Measurements from ENCODE around the gene ADCY9. TPM values are rescaled to one million over a fixed set of nuclear protein-coding genes. Genes with fewer than 3 reads are reported as not detected.

The ADCY9 gene
- total RNA-seq, 2 experiments from 2014 or later: 7.1 to 7.4 TPM

- H3K36me3 Mint-ChIP-seq (ENCODE audit: low read depth): no peaks in the 10 kb centered on the region
- no peaks in the 10 kb centered on the region for H3K9me3 Mint-ChIP-seq
- TF ChIP-seq CTCF (IDR thresholded peaks at IDR 0.05): no peak
Measured at GRCh38 chr16:4003166-4003565, 113.1 kb downstream of the ADCY9 start.

GRCh38 chr16:4002121-4002520, 114.1 kb downstream of the ADCY9 start:
- H3K4me3 Mint-ChIP-seq: no peak overlapping the region
- POLR2A ChIA-PET: interaction anchor here (0.6 to 1.3 kb wide), 2 partner anchors 10 to 15 kb away, joined by 3 read pairs; no protein-coding TSS in a partner anchor
- peaks cover 14% of the 10 kb centered on the region for H3K4me1 Mint-ChIP-seq (ENCODE audit: low read depth)
- DNase-seq (no peak), ATAC-seq (ENCODE audit: poor library complexity) (no peak)
- no peak for TF ChIP-seq CTCF (IDR thresholded peaks at IDR 0.05)
- CTCF ChIA-PET: no interaction called here
- Histone ChIP-seq H3K4me1 (ENCODE audit: insufficient read depth, low read length) (peaks cover 14% of the 10 kb centered on the region), H3K4me3 (ENCODE audit: low read length) (no peak overlapping the region), H3K27ac (ENCODE audit: low read depth in 1 of 2, low read length in 2 of 2) (no peak overlapping the region), H3K9me3 (ENCODE audit: control insufficient read depth in 1 of 2, insufficient read depth in 1 of 2, low read length in 2 of 2) (no peaks in the 10 kb centered on the region), H3K27me3 (ENCODE audit: control insufficient read depth in 1 of 2, insufficient read depth in 2 of 2, low read length in 2 of 2) (no peaks in the 10 kb centered on the region), H3K36me3 (ENCODE audit: insufficient read depth, low read length) (no peaks in the 10 kb centered on the region)
- H3K9me3 Mint-ChIP-seq: no peaks in the 10 kb centered on the region
- no peaks in the 10 kb centered on the region for H3K36me3 Mint-ChIP-seq (ENCODE audit: low read depth)
- intact Hi-C loops (cut with DNase I, micrococcal nuclease): no loop called here
- H3K27ac Mint-ChIP-seq: no peak overlapping the region
- no peaks in the 10 kb centered on the region for H3K27me3 Mint-ChIP-seq

More at GRCh38 chr16:4003166-4003565, 113.1 kb downstream of the ADCY9 start:
- Histone ChIP-seq H3K4me1 (ENCODE audit: insufficient read depth, low read length) (peaks cover 14% of the 10 kb centered on the region), H3K36me3 (ENCODE audit: insufficient read depth, low read length) (no peaks in the 10 kb centered on the region), H3K9me3 (ENCODE audit: control insufficient read depth in 1 of 2, insufficient read depth in 1 of 2, low read length in 2 of 2) (no peaks in the 10 kb centered on the region), H3K27me3 (ENCODE audit: control insufficient read depth in 1 of 2, insufficient read depth in 2 of 2, low read length in 2 of 2) (no peaks in the 10 kb centered on the region), H3K27ac (ENCODE audit: low read depth in 1 of 2, low read length in 2 of 2) (no peak overlapping the region), H3K4me3 (ENCODE audit: low read length) (no peak overlapping the region)
- ChIA-PET CTCF (no interaction called here), POLR2A (no interaction called here)
- Mint-ChIP-seq H3K27ac (no peak overlapping the region), H3K27me3 (no peaks in the 10 kb centered on the region), H3K4me1 (ENCODE audit: low read depth) (peaks cover 14% of the 10 kb centered on the region), H3K4me3 (no peak overlapping the region)
- ATAC-seq (ENCODE audit: poor library complexity): no peak
- intact Hi-C loops (cut with DNase I, micrococcal nuclease): no loop called here
- no peak for DNase-seq

GRCh38 chr16:3999479-4000325, 116.5 kb downstream of the ADCY9 start:
- intact Hi-C loops (cut with DNase I, micrococcal nuclease): no loop called here
- no peaks in the 10 kb centered on the region for H3K9me3 ChIP-seq (ENCODE audit: control insufficient read depth in 1 of 2, insufficient read depth in 1 of 2, low read length in 2 of 2)
- H3K27me3 Mint-ChIP-seq: no peaks in the 10 kb centered on the region
- CTCF ChIA-PET: no interaction called here
- ATAC-seq (ENCODE audit: poor library complexity) (peak; percentile 34), DNase-seq (peak in 1 of 14 experiments; percentile 26)
- H3K27me3 ChIP-seq (ENCODE audit: control insufficient read depth in 1 of 2, insufficient read depth in 2 of 2, low read length in 2 of 2): no peaks in the 10 kb centered on the region
- H3K9me3 Mint-ChIP-seq: no peaks in the 10 kb centered on the region
- H3K4me1 Mint-ChIP-seq (ENCODE audit: low read depth): peaks cover 14% of the 10 kb centered on the region
- H3K36me3 Mint-ChIP-seq (ENCODE audit: low read depth): no peaks in the 10 kb centered on the region
- POLR2A ChIA-PET: no interaction called here
- no peak overlapping the region for H3K4me3 ChIP-seq (ENCODE audit: low read length)
- no peak overlapping the region for H3K27ac Mint-ChIP-seq
- TF ChIP-seq CTCF (IDR thresholded peaks at IDR 0.05): no peak
- no peaks in the 10 kb centered on the region for H3K36me3 ChIP-seq (ENCODE audit: insufficient read depth, low read length)
- no peak overlapping the region for H3K27ac ChIP-seq (ENCODE audit: low read depth in 1 of 2, low read length in 2 of 2)
- no peak overlapping the region for H3K4me3 Mint-ChIP-seq
- H3K4me1 ChIP-seq (ENCODE audit: insufficient read depth, low read length): peaks cover 14% of the 10 kb centered on the region
